Activated naive CD4-positive, alpha-beta T cell treated with anti-CD3 and anti-CD28 coated beads, Interleukin-2, amount 50 U/mL, for 16 hours (primary cell): ENCODE results near the gene TRDN.
"Not testable (repeated sequence)": the region's sequence is repeated elsewhere in the genome, so short reads cannot be mapped to it uniquely, and the experiment has no call there.

Source experiments
- DNase-seq: peaks from one replicate; pipeline ENCODE4 v3.0.0-alpha.2; 2020

TRDN gene

DNA sequence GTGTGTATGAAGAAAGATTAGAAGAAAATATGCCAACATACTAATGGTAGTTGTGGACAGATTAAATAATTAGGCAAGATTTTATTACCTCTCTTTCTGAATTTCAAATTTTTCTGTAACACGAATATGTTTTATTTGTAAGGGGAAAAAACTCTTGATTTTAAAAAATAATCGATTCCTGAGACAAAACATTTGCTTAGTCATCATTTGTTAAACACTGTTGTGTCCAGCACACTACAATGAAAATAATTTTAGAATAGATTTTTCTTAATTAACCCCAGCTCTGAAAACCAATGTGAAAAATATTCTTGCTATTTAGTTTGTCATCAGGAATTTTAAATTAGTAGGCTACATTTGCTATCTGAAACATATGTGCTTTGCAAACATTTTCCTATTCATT, 253.0 kb downstream of the TRDN start:
- no peak for DNase-seq

DNA sequence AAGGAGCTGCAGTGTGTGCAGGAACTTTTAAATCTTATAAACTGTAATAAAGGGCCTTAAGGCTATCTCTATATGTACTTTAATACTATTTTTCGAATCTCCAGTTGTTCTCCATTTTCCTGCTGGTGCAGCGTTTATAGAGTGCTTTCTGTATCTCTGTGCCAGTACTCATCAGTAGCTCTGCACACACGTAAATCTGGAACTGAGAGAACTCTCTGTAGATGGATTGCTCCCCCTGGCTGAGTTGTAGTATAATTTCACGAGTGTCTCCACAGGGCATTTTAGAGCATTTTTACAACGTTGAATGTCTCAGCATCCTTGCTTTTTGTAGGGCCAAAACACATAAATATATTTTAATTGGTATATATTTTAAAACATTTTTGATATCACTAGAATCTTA, 256.5 kb downstream of the TRDN start:
- no peak for DNase-seq

DNA sequence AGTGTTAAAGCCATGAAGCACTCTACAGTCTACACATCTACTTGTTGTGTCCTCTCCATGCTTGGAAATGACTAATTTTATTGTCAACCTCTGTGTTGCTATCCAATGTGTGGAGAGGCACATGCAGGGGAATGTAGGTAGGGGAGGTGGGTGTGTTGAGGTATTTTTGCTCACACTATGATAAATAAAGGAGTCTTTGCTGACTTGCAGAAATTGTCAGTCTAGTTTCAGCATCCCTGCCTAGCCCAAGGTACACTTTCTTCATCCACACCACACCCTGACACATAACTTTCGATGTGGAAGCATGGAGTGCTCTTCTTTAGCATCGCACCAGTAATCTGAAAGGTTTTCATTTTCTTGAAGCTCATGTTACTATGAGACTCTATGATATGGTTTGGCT, 264.0 kb downstream of the TRDN start:
- DNase-seq: no peak

GRCh38 chr6:123363912-123364311, 272.8 kb downstream of the TRDN start:
- no peak for DNase-seq

- DNase-seq: no peak
Observed at GRCh38 chr6:123360359-123360758, 276.4 kb downstream of the TRDN start.

GRCh38 chr6:123352705-123353104, 284.0 kb downstream of the TRDN start:
- DNase-seq: no peak

- no peak for DNase-seq
Observed at GRCh38 chr6:123352279-123352678, 284.5 kb downstream of the TRDN start.

DNA sequence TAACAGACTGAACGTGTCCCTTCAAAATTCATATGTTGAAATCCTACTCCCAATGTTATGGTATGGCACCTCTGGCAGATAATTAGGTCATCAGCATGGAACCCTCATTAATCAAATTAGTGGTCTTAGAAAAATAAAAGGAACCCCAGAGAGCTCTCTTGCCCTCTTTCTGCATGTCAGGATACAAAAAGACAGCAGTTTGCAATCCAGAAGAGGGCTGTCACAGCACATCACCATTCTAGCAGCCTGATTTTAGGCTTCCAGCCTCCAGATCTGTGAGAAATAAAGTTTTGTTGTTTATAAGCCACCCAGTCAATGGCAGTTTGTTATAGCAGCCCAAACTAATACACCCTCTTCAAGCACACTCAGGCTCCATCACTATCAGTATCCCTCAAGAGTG, 292.9 kb downstream of the TRDN start:
- no peak for DNase-seq

- DNase-seq: no peak
Observed at GRCh38 chr6:123338394-123338793, 298.4 kb downstream of the TRDN start.

DNA sequence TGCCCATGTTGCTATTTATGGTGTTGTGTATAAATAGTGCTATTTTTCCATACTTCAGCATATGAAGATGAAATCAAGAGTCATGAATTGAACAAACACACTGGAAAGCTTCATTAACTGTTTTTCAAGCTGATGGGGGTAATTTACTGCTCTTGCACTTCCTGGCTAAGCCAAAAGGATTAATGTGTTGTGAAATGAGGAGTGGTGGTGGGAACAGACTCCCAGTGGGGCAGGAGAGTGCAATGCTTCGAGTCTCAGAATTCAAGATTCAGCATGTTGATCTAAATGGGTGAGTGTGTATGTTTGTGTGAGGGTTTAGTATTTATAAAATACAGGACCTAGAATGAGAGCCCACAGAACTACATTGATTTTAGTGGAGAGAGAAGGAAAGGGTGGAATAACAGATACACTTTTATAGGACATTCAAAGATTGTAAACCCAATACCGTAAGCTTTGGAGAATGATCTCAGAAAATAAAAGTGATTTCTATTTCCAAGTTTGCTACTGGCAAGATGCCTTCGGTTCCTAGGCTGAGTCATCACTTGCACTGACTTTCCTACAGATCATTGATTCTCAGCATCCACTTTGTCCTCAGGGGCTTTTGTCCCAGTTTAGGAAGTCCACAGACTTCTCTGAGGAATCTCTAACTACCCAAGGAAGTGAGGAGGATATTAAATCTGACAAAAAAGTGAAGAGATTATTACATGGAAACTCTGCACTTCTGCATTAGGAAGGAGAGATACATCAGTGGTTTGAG, 303.6 kb downstream of the TRDN start:
- no peak for DNase-seq

- no peak for DNase-seq
Observed at GRCh38 chr6:123332070-123332469, 304.7 kb downstream of the TRDN start.

- no peak for DNase-seq
Observed at GRCh38 chr6:123329337-123329736, 307.4 kb downstream of the TRDN start.

DNA sequence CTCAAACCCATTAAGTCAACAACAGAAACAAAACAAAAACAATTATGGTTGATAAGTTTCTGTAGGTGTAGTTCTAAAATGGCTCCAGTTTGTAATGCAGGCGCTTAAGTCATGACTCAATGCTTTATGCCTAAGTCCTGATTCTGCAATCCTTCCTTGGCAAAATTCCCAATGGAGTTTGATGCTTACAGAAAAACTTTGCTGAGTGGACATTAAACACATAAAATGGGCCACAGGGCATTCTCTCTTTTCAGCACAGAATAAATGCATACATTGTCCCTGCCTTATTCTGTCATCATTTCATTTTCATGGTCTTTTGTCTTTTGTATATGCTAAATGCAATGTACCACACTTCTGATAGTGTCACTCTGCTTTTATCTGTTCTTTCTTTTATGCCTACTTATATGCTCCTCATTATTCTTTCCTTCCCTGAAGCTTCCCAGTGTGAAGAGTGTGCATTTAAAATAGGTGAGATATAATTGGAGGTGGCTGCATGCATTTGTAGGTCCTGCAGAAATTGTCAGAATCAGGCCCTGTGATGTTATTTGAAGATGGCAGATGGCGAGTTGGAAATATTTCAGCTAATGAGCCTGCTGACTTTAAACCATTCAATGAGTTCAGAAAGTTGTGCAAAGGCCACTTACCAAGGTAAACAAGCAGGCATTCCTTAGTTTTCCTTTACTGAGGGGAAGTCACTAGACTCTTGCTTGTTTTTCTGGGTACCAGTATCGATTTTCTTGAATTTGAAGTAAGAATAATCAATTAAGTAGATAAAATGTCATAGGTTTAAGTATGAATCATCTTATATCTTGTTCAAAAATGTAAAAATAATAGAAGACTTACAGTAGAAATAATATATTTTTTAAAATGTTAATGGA, 313.1 kb downstream of the TRDN start:
- no peak for DNase-seq

DNA sequence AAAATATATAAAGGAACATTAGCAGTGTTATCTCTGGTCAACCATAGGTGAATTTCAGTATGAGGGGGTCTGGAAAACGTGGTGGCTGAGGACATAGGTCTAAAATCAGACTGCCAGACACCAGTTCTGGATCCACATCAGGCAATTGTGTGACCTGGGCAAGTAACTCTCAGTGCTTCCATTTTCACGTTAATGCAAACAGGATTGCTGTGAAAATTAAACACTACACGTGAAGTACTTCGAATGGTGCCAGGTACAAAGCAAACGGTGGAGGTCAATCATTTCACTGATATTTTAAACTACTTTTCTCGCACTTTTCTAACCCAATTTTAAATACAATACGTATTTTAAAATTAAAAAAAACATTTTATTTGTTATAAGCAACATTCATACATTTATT, 315.7 kb downstream of the TRDN start:
- no peak for DNase-seq

- DNase-seq: no peak
Observed at GRCh38 chr6:123316733-123317323, 319.9 kb downstream of the TRDN start.

DNA sequence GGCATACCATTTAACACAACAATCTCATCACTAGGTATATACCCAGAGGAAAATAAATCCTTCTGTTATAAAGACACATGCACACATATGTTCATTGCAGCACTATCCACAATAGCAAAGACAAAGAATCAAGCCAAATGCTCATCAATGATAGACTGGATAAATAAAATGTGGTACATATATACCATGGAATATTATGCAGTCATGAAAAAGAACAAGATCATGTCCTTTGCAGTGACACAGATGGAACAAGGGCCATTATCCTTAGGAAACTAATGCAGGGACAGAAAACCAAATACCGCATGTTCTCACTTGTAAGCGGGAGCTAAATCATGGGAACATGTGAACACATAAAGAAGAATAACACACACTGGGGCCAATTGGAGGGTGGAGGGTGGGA, 322.3 kb downstream of the TRDN start:
- DNase-seq: not testable (repeated sequence)

- no peak for DNase-seq
Observed at GRCh38 chr6:123309130-123309529, 327.6 kb downstream of the TRDN start.

GRCh38 chr6:123306334-123306733, 330.4 kb downstream of the TRDN start:
- no peak for DNase-seq

DNA sequence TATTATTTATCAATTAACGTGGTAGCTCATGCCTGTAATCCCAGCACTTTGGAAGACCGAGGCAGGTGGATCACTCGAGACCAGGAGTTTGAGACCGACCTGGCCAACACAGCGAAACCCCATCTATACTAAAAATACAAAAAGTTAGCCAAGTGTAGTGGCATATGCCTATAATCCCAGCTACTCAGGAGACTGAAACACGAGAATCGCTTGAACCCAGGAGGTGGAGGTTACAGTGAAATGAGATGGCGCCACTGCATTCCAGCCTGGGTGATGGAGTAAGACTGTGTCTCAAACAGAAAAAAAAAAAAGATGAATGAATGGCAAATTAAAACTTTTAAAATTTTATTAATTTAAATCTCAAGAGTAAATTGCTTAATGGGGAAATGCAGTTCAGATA, 341.1 kb downstream of the TRDN start:
- DNase-seq: no peak

- DNase-seq: no peak
Observed at GRCh38 chr6:123295181-123295580, 341.6 kb downstream of the TRDN start.

DNA sequence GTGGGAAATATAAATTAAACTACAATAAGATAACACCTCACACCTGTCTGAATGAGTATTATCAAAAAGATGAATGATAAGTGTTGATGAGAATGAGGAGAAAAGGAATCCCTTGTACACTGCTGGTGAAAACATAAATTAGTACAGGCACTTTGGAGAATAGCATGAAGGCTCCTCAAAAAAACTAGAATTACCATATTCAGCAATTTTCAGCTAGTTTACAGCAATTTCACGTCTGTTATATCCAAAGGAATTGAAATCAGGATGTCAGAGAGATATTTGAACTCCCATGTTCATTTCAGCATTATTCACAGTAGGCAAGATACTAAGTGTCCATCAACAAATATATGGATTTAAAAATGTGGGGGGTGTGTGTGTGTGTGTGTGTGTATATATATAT, 348.1 kb downstream of the TRDN start:
- DNase-seq: no peak

DNA sequence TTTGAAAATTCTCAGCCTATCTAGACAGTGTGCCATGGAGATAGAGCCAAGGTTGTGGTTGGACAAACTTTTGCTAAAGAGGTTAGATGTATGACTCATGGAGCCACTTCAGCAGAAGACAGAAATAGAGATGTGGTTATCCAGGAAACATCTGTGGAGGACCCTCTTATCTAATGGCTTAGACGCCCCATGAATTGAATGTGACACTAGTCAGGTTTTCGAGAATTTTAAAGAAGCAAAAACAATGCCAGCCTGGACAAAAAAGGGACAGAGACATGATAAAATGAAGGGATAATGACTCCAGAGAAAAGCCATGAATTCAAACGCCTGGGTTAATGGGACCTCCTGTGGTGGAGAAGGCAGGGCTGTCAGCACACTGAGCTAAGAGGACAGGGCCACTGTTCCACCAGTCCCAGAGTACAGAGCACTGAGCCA, 360.2 kb downstream of the TRDN start:
- no peak for DNase-seq

DNA sequence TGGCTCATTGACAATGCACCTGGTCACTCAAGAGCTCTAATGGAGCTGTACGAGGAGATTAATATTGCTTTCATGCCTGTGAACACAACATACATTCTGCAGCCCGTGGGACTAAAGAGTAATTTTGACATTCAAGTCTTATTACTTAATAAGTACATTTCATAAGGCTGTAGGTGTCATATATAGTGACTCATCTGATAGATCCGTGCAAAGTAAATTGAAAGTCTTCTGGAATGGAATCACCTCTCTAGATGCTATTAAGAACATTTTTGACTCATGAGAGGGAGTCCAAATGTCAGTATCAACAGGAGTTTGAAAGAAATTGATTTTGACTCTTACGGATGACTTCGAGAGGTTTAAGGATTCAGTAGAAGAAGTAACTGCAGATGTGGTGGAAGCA, 372.8 kb downstream of the TRDN start:
- DNase-seq: no peak

- DNase-seq: no peak
Observed at GRCh38 chr6:123240626-123241025, 396.1 kb downstream of the TRDN start.
